ENCODE results near the gene HNRNPAB. TPM values are rescaled to one million over a fixed set of nuclear protein-coding genes. Genes with fewer than 3 reads are reported as not detected.

Gene HNRNPAB
- total and polyA plus RNA-seq, 9 of the 15 experiments (the other 6 are each of a cell fraction or from before 2014, with no cell fraction given): 34.6 to 425 (median 236) TPM

GRCh38 chr5:178221282-178221681 lies 16.9 kb downstream of the HNRNPAB start:
- Histone ChIP-seq H3K27ac (ENCODE audit: extremely low read depth, low read depth, low read length) (no peak overlapping the region), H3K4me2 (ENCODE audit: insufficient read depth, low read length) (no peak overlapping the region), H2AFZ (ENCODE audit: low read depth, low read length) (no peak overlapping the region), H3K9me3 (replicated peaks; ENCODE audit: control insufficient read depth, insufficient read depth, low read depth, low read length) (no peaks in the 10 kb centered on the region), H3K79me2 (ENCODE audit: control insufficient read depth, insufficient read depth, low read length) (no peaks in the 10 kb centered on the region), H4K20me1 (replicated peaks; ENCODE audit: control insufficient read depth, insufficient read depth, low read length) (peaks cover 9% of the 10 kb centered on the region), H3K4me3 (no peak overlapping the region), H3K4me1 (replicated peaks in 1 of 2; ENCODE audit: control insufficient read depth in 2 of 2, insufficient read depth in 2 of 2, low read length in 2 of 2) (peaks cover 7 to 20% of the 10 kb centered on the region in 2 experiments; a peak in 3 of 5 replicates), H3K9ac (ENCODE audit: insufficient read depth in 1 of 2, low read depth in 2 of 2, low read length in 2 of 2) (peak overlapping the region in 1 of 2 experiments; percentile 10; a peak in 1 of 4 replicates), H3K36me3 (ENCODE audit: control insufficient read depth, insufficient read depth, low read length) (peaks cover 73% of the 10 kb centered on the region; the same call in 2 of the 3 replicates), H3K9me1 (ENCODE audit: control insufficient read depth, insufficient read depth, low read length) (peaks cover 5% of the 10 kb centered on the region), H3K27me3 (ENCODE audit: control insufficient read depth in 2 of 2, insufficient read depth in 2 of 2, low read length in 2 of 2) (no peaks in the 10 kb centered on the region)
- DNase-seq (ENCODE audit: extremely low read depth in 1 of 4, low spot score in 3 of 4): no peak
- peak; percentile 7; the same call in 2 of the 3 replicates for ATAC-seq
- POLR2A ChIA-PET: interaction anchor here (0.6 to 13.2 kb wide), 3 partner anchors 10 to 17 kb away, joined by 3 to 162 read pairs (median 14); partner anchors contain the start of genes HNRNPAB and PHYKPL
- CTCF ChIA-PET (ENCODE audit: low intra/inter-chr PET ratio): no interaction called here
- intact Hi-C loops (cut with micrococcal nuclease): no loop called here
- FAIRE-seq: no peak
- in situ Hi-C loops (cut with MboI): no loop called here
- BruUV-seq (replicated peaks): TSS peak; percentile 8
- 21% methylated on average over 3 of the region's 3 CpGs for WGBS (ENCODE audit: insufficient coverage, low coverage, missing lambda C conversion rate)
- TF ChIP-seq NR2C2 (CRISPR knock-in tag; IDR thresholded peaks at IDR 0.05) (no peak), NR2C2 (tag; IDR thresholded peaks at IDR 0.05) (no peak), ZNF197 (CRISPR knock-in tag; IDR thresholded peaks at IDR 0.05; ENCODE audit: low read depth) (no peak), MEF2D (tag; conservative IDR thresholded peaks at IDR 0.05; ENCODE audit: low read depth) (no peak), RBM39 (optimal IDR thresholded peaks at IDR 0.05; ENCODE audit: low read depth, low read length) (no peak), ETV5 (CRISPR knock-in tag; IDR thresholded peaks at IDR 0.05; ENCODE audit: low read depth) (no peak), ZKSCAN1 (IDR thresholded peaks at IDR 0.05; ENCODE audit: low read depth, low read length) (no peak), ELF4 (CRISPR knock-in tag; IDR thresholded peaks at IDR 0.05) (no peak), POU5F1 (IDR thresholded peaks at IDR 0.05; ENCODE audit: borderline replicate concordance, low read depth, low read length, partially characterized antibody) (no peak), DDX20 (tag; IDR thresholded peaks at IDR 0.05; ENCODE audit: low read depth) (no peak), CEBPB (tag; IDR thresholded peaks at IDR 0.05) (no peak), HEY1 (CRISPR knock-in tag; IDR thresholded peaks at IDR 0.05; ENCODE audit: borderline replicate concordance) (no peak), E4F1 (CRISPR knock-in tag; IDR thresholded peaks at IDR 0.05; ENCODE audit: borderline replicate concordance) (no peak), ZNF347 (CRISPR knock-in tag; IDR thresholded peaks at IDR 0.05; ENCODE audit: low read depth) (no peak), HDAC3 (IDR thresholded peaks at IDR 0.05; ENCODE audit: borderline replicate concordance, partially characterized antibody) (no peak), CTBP1 (IDR thresholded peaks at IDR 0.05; ENCODE audit: borderline replicate concordance) (peak; percentile 23; the same call in 1 of the 2 replicates), ZC3H8 (IDR thresholded peaks at IDR 0.05) (no peak)
- TF ChIP-seq, protein P1, sequence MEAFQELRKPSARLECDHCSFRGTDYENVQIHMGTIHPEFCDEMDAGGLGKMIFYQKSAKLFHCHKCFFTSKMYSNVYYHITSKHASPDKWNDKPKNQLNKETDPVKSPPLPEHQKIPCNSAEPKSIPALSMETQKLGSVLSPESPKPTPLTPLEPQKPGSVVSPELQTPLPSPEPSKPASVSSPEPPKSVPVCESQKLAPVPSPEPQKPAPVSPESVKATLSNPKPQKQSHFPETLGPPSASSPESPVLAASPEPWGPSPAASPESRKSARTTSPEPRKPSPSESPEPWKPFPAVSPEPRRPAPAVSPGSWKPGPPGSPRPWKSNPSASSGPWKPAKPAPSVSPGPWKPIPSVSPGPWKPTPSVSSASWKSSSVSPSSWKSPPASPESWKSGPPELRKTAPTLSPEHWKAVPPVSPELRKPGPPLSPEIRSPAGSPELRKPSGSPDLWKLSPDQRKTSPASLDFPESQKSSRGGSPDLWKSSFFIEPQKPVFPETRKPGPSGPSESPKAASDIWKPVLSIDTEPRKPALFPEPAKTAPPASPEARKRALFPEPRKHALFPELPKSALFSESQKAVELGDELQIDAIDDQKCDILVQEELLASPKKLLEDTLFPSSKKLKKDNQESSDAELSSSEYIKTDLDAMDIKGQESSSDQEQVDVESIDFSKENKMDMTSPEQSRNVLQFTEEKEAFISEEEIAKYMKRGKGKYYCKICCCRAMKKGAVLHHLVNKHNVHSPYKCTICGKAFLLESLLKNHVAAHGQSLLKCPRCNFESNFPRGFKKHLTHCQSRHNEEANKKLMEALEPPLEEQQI (IDR thresholded peaks at IDR 0.05): no peak
- TF ChIP-seq, protein P2, sequence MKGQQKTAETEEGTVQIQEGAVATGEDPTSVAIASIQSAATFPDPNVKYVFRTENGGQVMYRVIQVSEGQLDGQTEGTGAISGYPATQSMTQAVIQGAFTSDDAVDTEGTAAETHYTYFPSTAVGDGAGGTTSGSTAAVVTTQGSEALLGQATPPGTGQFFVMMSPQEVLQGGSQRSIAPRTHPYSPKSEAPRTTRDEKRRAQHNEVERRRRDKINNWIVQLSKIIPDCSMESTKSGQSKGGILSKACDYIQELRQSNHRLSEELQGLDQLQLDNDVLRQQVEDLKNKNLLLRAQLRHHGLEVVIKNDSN (CRISPR knock-in tag; IDR thresholded peaks at IDR 0.05): peak; percentile 35; the same call in 1 of the 2 replicates

All from K562 (cell line).